HepG2 (cell line): Measurements from ENCODE around the gene SIGLEC1. TPM values are rescaled to one million over a fixed set of nuclear protein-coding genes. Genes with fewer than 3 reads are reported as not detected.
A peak's percentile ranks its signal among the peaks of the same experiment; 100 is the strongest.

Source experiments
- AKAP8 ChIP-seq: sonication (generic); formaldehyde crosslinking; IDR thresholded peaks from 2 replicates; pipeline ENCODE4 v1.5.1; 2020; ENCODE audit warnings: mild to moderate bottlenecking, missing genetic modification reagents
- CAMTA2 ChIP-seq: sonication (generic); formaldehyde crosslinking; IDR thresholded peaks from 2 replicates; pipeline ENCODE4 v1.4.0; 2020; ENCODE audit warnings: mild to moderate bottlenecking, missing genetic modification reagents, borderline replicate concordance
- ELF3 ChIP-seq: IDR thresholded peaks from 2 replicates; pipeline ENCODE4 v1.6.1; 2016; ENCODE audit warnings: missing genetic modification reagents, missing compliant biosample characterization
- ETV5 ChIP-seq: IDR thresholded peaks from 2 replicates; pipeline ENCODE4 v1.6.1; 2018; ENCODE audit warnings: missing biosample characterization, missing genetic modification reagents, inconsistent platforms, borderline replicate concordance
- ETV6 ChIP-seq: sonication (generic); formaldehyde crosslinking; conservative IDR thresholded peaks from 2 replicates; pipeline ENCODE4 v1.4.0; 2020; ENCODE audit warnings: missing genetic modification reagents
- KDM2A ChIP-seq: sonication (generic); formaldehyde crosslinking; IDR thresholded peaks from 2 replicates; pipeline ENCODE4 v1.4.0; 2020; ENCODE audit warnings: low read depth, missing genetic modification reagents, borderline replicate concordance
- MATR3 ChIP-seq: sonication (generic); formaldehyde crosslinking; IDR thresholded peaks from 2 replicates; pipeline ENCODE4 v1.4.0; 2020; ENCODE audit warnings: missing genetic modification reagents
- MTA3 ChIP-seq: sonication (generic); formaldehyde crosslinking; IDR thresholded peaks from 2 replicates; pipeline ENCODE4 v1.4.0; 2020; ENCODE audit warnings: missing genetic modification reagents
- NFE2L2 ChIP-seq: fragments of 150-350 bp; IDR thresholded peaks from 2 replicates; pipeline ENCODE4 v1.6.1; 2014; ENCODE audit warnings: low read length
- REXO4 ChIP-seq: sonication (generic); formaldehyde crosslinking; IDR thresholded peaks from 2 replicates; pipeline ENCODE4 v1.8.0; 2022; ENCODE audit warnings: missing genetic modification reagents, mild to moderate bottlenecking, borderline replicate concordance
- SALL2 ChIP-seq: sonication (generic); formaldehyde crosslinking; IDR thresholded peaks from 2 replicates; pipeline ENCODE4 v1.8.1; 2023; ENCODE audit warnings: mild to moderate bottlenecking, missing genetic modification reagents, inconsistent platforms
- SMAD1 ChIP-seq: sonication (generic); formaldehyde crosslinking; IDR thresholded peaks from 2 replicates; pipeline ENCODE4 v1.4.0; 2020; ENCODE audit warnings: missing genetic modification reagents, low read depth, mild to moderate bottlenecking, borderline replicate concordance
- SP4 ChIP-seq: sonication (generic); formaldehyde crosslinking; IDR thresholded peaks from 2 replicates; pipeline ENCODE4 v1.8.1; 2023; ENCODE audit warnings: mild to moderate bottlenecking, missing genetic modification reagents
- TBL1XR1 ChIP-seq: fragments of 150-350 bp; IDR thresholded peaks from 2 replicates; pipeline ENCODE4 v1.6.1; 2014; ENCODE audit warnings: borderline replicate concordance, low read length; ENCODE audit not compliant: partially characterized antibody
- TEAD2 ChIP-seq: sonication (generic); formaldehyde crosslinking; IDR thresholded peaks from 2 replicates; pipeline ENCODE4 v1.9.0; 2021; ENCODE audit warnings: missing genetic modification reagents
- ZFP1 ChIP-seq: IDR thresholded peaks from 2 replicates; pipeline ENCODE4 v1.6.1; 2016
- ZNF549 ChIP-seq: sonication (generic); formaldehyde crosslinking; IDR thresholded peaks from 2 replicates; pipeline ENCODE4 v1.5.0; 2020; ENCODE audit warnings: missing genetic modification reagents
- ZNF614 ChIP-seq: IDR thresholded peaks from 2 replicates; pipeline ENCODE4 v1.6.1; 2018; ENCODE audit warnings: missing biosample characterization, missing genetic modification reagents, inconsistent platforms, borderline replicate concordance
- ZNF629 ChIP-seq: sonication (generic); formaldehyde crosslinking; conservative IDR thresholded peaks from 2 replicates; pipeline ENCODE4 v1.5.0; 2020; ENCODE audit warnings: missing genetic modification reagents
- polyA plus RNA-seq, 8 experiments: library from polyadenylated mRNA; depleted of rRNA in 3 of 8; stranded (reverse) in 7 of 8; unstranded in 1 of 8; fragments of >200 nt; fragmentation: Illumina TruSeq in 4 of 8; extraction: Trizol in 4 of 8; gene quantifications; 2 replicates each; pipeline versions ENCODE4 v1.2.1 to v1.2.3, GENCODE V29; 2011 to 2016; ENCODE audit warnings: low read depth in 4 of 8, missing spikeins in 1 of 8, mixed read lengths in 1 of 8; ENCODE audit not compliant: insufficient read depth in 1 of 8
- total RNA-seq, 5 experiments: library from RNA; depleted of rRNA; stranded (reverse); fragments of >200 nt; fragmentation: Illumina TruSeq; extraction: Trizol; gene quantifications; 2 replicates each; pipeline ENCODE4 v1.2.3, GENCODE V29; 2016; ENCODE audit warnings: low read depth in 1 of 5
- TF ChIP-seq, protein P1 (sequence below): sonication (generic); formaldehyde crosslinking; IDR thresholded peaks from 2 replicates; pipeline ENCODE4 v1.4.0; 2020; ENCODE audit warnings: missing genetic modification reagents
- TF ChIP-seq, protein P2 (sequence below): sonication (generic); formaldehyde crosslinking; IDR thresholded peaks from 2 replicates; pipeline ENCODE4 v1.4.0; 2020; ENCODE audit warnings: low read depth, mild to moderate bottlenecking, missing genetic modification reagents
- TF ChIP-seq, protein P3 (sequence below): sonication (generic); formaldehyde crosslinking; conservative IDR thresholded peaks from 2 replicates; pipeline ENCODE4 v1.4.0; 2020; ENCODE audit warnings: missing genetic modification reagents
- TF ChIP-seq, protein P4 (sequence below): sonication (generic); formaldehyde crosslinking; IDR thresholded peaks from 2 replicates; pipeline ENCODE4 v1.4.0; 2020; ENCODE audit warnings: missing genetic modification reagents, borderline replicate concordance
- TF ChIP-seq, protein P5 (sequence below): sonication (generic); formaldehyde crosslinking; IDR thresholded peaks from 2 replicates; pipeline ENCODE4 v1.5.0; 2020; ENCODE audit warnings: missing genetic modification reagents

The SIGLEC1 gene
- total and polyA plus RNA-seq, 2 of the 13 experiments (the other 11 are each of a cell fraction or from before 2014, with no cell fraction given) = 0.01 TPM; not detected in 1

DNA sequence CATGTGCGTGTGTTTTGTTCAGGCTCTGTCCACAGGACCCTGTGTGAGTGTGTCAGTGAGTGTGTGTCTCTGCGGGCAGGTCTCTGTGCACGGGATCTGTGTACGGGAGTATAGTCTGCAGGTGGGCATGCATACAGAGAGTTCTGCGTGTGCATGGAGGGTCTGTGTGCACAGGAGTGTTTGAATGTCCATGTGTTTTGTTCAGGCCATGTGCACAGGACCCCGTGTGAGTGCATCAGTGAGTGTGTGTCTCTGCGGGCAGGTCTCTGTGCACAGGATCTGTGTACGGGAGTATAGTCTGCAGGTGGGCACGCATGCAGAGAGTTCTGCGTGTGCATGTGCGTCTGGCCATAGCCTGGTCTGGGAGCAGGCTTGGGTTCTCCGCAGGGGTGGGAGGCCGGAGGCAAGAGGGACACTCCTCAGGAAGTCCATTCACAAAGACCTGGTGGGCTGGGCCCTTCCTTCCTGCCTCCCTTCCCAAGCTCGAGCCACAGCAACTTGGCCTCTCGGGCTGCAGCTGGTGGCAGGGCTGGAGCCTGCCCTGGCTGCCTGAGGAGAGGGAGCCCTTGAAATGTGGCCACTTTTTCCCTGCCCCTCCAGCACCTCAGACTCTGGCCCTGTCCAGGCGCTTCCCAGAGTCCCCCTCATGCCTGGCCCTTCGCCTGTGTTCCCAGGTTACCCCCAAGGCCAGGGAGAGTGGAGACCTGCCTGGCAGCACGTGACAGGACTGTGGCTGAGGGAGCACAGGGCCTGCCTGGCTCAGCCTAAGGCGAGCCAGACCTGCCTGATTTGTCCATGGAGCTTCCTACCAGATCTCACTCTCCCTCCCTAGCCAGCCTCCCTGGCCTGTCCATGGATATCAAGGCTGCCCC is 26.9 kb upstream of the SIGLEC1 start (continued):
- TF ChIP-seq ETV5 (CRISPR knock-in tag) (0 out of 2 replicates have a peak, but pooled peaks have one; percentile 24), MTA3 (CRISPR knock-in tag) (no peak), REXO4 (CRISPR knock-in tag) (no peak; the same call in 1 of the 2 replicates), NFE2L2 (no peak), AKAP8 (CRISPR knock-in tag) (no peak), TBL1XR1 (no peak), SMAD1 (CRISPR knock-in tag) (peak; percentile 21; the same call in 1 of the 2 replicates), ELF3 (CRISPR knock-in tag) (no peak), ETV6 (CRISPR knock-in tag) (no peak), ZNF614 (CRISPR knock-in tag) (no peak), ZFP1 (CRISPR knock-in tag) (no peak), SP4 (CRISPR knock-in tag) (peak; percentile 65; the same call in 1 of the 2 replicates), ZNF549 (no peak), MATR3 (CRISPR knock-in tag) (no peak), ZNF629 (0 out of 2 replicates have a peak, but pooled peaks have one; percentile 19), KDM2A (no peak; the same call in 1 of the 2 replicates), CAMTA2 (CRISPR knock-in tag) (peak; percentile 32; the same call in 1 of the 2 replicates), SALL2 (CRISPR knock-in tag) (no peak; the same call in 1 of the 2 replicates), TEAD2 (CRISPR knock-in tag) (no peak)
- TF ChIP-seq, protein P1, sequence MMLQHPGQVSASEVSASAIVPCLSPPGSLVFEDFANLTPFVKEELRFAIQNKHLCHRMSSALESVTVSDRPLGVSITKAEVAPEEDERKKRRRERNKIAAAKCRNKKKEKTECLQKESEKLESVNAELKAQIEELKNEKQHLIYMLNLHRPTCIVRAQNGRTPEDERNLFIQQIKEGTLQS = no peak
- TF ChIP-seq, protein P2, sequence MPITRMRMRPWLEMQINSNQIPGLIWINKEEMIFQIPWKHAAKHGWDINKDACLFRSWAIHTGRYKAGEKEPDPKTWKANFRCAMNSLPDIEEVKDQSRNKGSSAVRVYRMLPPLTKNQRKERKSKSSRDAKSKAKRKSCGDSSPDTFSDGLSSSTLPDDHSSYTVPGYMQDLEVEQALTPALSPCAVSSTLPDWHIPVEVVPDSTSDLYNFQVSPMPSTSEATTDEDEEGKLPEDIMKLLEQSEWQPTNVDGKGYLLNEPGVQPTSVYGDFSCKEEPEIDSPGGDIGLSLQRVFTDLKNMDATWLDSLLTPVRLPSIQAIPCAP (CRISPR knock-in tag) = no peak
- TF ChIP-seq, protein P3, sequence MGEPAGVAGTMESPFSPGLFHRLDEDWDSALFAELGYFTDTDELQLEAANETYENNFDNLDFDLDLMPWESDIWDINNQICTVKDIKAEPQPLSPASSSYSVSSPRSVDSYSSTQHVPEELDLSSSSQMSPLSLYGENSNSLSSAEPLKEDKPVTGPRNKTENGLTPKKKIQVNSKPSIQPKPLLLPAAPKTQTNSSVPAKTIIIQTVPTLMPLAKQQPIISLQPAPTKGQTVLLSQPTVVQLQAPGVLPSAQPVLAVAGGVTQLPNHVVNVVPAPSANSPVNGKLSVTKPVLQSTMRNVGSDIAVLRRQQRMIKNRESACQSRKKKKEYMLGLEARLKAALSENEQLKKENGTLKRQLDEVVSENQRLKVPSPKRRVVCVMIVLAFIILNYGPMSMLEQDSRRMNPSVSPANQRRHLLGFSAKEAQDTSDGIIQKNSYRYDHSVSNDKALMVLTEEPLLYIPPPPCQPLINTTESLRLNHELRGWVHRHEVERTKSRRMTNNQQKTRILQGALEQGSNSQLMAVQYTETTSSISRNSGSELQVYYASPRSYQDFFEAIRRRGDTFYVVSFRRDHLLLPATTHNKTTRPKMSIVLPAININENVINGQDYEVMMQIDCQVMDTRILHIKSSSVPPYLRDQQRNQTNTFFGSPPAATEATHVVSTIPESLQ = no peak
- TF ChIP-seq, protein P4, sequence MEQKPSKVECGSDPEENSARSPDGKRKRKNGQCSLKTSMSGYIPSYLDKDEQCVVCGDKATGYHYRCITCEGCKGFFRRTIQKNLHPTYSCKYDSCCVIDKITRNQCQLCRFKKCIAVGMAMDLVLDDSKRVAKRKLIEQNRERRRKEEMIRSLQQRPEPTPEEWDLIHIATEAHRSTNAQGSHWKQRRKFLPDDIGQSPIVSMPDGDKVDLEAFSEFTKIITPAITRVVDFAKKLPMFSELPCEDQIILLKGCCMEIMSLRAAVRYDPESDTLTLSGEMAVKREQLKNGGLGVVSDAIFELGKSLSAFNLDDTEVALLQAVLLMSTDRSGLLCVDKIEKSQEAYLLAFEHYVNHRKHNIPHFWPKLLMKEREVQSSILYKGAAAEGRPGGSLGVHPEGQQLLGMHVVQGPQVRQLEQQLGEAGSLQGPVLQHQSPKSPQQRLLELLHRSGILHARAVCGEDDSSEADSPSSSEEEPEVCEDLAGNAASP = 0 out of 2 replicates have a peak, but pooled peaks have one; percentile 11
- TF ChIP-seq, protein P5, sequence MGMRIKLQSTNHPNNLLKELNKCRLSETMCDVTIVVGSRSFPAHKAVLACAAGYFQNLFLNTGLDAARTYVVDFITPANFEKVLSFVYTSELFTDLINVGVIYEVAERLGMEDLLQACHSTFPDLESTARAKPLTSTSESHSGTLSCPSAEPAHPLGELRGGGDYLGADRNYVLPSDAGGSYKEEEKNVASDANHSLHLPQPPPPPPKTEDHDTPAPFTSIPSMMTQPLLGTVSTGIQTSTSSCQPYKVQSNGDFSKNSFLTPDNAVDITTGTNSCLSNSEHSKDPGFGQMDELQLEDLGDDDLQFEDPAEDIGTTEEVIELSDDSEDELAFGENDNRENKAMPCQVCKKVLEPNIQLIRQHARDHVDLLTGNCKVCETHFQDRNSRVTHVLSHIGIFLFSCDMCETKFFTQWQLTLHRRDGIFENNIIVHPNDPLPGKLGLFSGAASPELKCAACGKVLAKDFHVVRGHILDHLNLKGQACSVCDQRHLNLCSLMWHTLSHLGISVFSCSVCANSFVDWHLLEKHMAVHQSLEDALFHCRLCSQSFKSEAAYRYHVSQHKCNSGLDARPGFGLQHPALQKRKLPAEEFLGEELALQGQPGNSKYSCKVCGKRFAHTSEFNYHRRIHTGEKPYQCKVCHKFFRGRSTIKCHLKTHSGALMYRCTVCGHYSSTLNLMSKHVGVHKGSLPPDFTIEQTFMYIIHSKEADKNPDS (CRISPR knock-in tag) = peak; percentile 78; the same call in 1 of the 2 replicates
